Colonic mucosa (tissue), 4 donors: ENCODE data around the gene TMEM39B. TPM values are rescaled to one million over a fixed set of nuclear protein-coding genes. Genes with fewer than 3 reads are reported as not detected.
A peak's percentile ranks its signal among the peaks of the same experiment; 100 is the strongest.
"Not testable (repeated sequence)": the region's sequence is repeated elsewhere in the genome, so short reads cannot be mapped to it uniquely, and the experiment has no call there.

ENCODE experiments used
- DNase-seq: peaks from one replicate; pipeline ENCODE4 v3.0.0-alpha.2; 2020
- H3K27ac ChIP-seq: fragments of 200-600 bp; one replicate; pipeline ENCODE4 v1.8.0; 2021
- H3K27me3 ChIP-seq: fragments of 200-600 bp; one replicate; pipeline ENCODE4 v1.8.0; 2021
- H3K36me3 ChIP-seq: fragments of 200-600 bp; one replicate; pipeline ENCODE4 v1.8.0; 2021
- H3K4me1 ChIP-seq: fragments of 200-600 bp; one replicate; pipeline ENCODE4 v1.8.0; 2021; ENCODE audit warnings: mild to moderate bottlenecking
- H3K4me3 ChIP-seq: fragments of 200-600 bp; one replicate; pipeline ENCODE4 v1.8.0; 2021
- H3K9ac ChIP-seq, 2 donors: one replicate each; pipeline ENCODE4 v1.7.0; 2013; ENCODE audit warnings: control low read depth in 2 of 2, low read depth in 2 of 2, low read length in 2 of 2
- H3K9me3 ChIP-seq: fragments of 200-600 bp; one replicate; pipeline ENCODE4 v1.8.0; 2021
- CTCF ChIP-seq: fragments of 200-600 bp; IDR thresholded peaks from one replicate; pipeline ENCODE4 v1.8.0; 2022; ENCODE audit warnings: antibody characterized with exemption, mild to moderate bottlenecking
- intact Hi-C: fragments of 100-400 bp; cut with DNase I; formaldehyde crosslinking; loops from one replicate; pipeline ENCODE4 v1.14.1; 2022
- total RNA-seq, 2 donors: library from RNA; stranded (reverse); fragmentation: NEBNext Ultra II Directional in 1 of 2; extraction: Animal tissue kit (Norgen Biotek cat#: 25700) in 1 of 2; gene quantifications; one replicate each; pipeline ENCODE4 v1.2.1, GENCODE V29; 2021
- donor health status: healthy.
- donor health status: DM: no; HTN: no; CAD: no.
- donor health status: DM: no; HTN: no; CAD: no.

Gene TMEM39B
- total RNA-seq, 2 donors from 2014 or later = 12.3 to 18.2 TPM

DNA sequence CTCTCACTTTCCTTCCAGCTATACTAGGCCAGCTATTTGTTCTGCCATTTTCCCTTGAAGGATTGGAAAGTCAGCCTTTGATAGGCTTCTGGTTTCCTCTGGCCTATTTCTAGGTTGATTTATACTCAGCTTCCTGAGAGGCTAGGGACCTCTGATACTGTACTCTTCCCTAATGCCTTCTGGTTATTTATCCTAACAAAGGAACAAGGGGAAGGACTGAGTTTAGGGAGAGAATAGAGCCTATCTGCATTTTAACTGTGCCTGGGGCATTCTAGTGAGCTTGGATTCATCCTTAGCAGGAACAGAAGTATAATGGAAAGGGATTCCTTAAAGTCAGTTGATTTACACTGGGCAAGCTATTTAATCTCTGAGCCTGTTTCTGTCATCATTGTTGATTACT lies 11.8 kb upstream of the TMEM39B start:
- H3K9ac ChIP-seq = no peak overlapping the region
- no peak for TF ChIP-seq CTCF
- no peaks in the 10 kb centered on the region for H3K4me1 ChIP-seq
- no peak overlapping the region for H3K4me3 ChIP-seq
- no peak for DNase-seq
- intact Hi-C loops = loop anchor here (10.0 kb wide), 1 partner anchor 86 kb away; no protein-coding TSS in a partner anchor
- H3K27ac ChIP-seq = no peak overlapping the region
- H3K36me3 ChIP-seq = peaks cover 6% of the 10 kb centered on the region
- no peaks in the 10 kb centered on the region for H3K27me3 ChIP-seq
- no peaks in the 10 kb centered on the region for H3K9me3 ChIP-seq

GRCh38 chr1:32062867-32063230 lies 9.9 kb upstream of the TMEM39B start:
- Histone ChIP-seq H3K9me3 (no peaks in the 10 kb centered on the region), H3K27me3 (no peaks in the 10 kb centered on the region), H3K9ac (no peak overlapping the region), H3K4me3 (no peak overlapping the region), H3K4me1 (no peaks in the 10 kb centered on the region), H3K36me3 (peaks cover 6% of the 10 kb centered on the region), H3K27ac (no peak overlapping the region)
- intact Hi-C loops = loop anchor here (10.0 kb wide), 1 partner anchor 88 kb away; no protein-coding TSS in a partner anchor
- TF ChIP-seq CTCF = no peak
- DNase-seq = no peak

DNA sequence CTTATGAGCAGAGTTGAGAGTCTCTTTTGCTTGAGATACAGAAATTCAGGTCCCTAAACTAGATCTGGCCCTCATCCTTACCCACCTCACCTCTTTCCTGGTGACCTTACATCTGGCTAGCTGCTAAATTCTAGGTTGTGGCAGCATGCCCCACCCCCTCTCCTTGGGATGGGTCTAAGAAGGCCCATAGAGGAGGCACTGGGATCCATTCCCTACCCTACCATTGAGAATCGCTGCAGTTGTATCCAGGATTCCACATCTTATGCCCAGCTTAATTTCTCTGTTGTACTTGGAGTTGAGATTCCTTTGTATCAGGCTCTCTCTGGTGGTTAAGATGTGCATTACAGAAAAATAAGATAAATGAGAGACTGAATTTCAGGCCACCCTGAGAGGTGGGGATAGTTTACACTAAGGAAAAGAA lies 9.5 kb upstream of the TMEM39B start:
- Histone ChIP-seq H3K9ac (no peak overlapping the region), H3K27ac (no peak overlapping the region), H3K4me3 (no peak overlapping the region), H3K36me3 (peaks cover 6% of the 10 kb centered on the region), H3K9me3 (no peaks in the 10 kb centered on the region), H3K27me3 (no peaks in the 10 kb centered on the region), H3K4me1 (no peaks in the 10 kb centered on the region)
- intact Hi-C loops = loop anchor here (10.0 kb wide), 1 partner anchor 88 kb away; no protein-coding TSS in a partner anchor
- DNase-seq = no peak
- TF ChIP-seq CTCF = peak; percentile 34

- not testable (repeated sequence) for H3K36me3 ChIP-seq, H3K4me3 ChIP-seq, H3K9ac ChIP-seq, H3K27me3 ChIP-seq, H3K27ac ChIP-seq, DNase-seq, H3K9me3 ChIP-seq, H3K4me1 ChIP-seq
- intact Hi-C loops = loop anchor here (10.0 kb wide), 1 partner anchor 91 kb away; no protein-coding TSS in a partner anchor
These were observed 6.9 kb upstream of the TMEM39B start for GRCh38 chr1:32065613-32066488.

- intact Hi-C loops = loop anchor here (10.0 kb wide), 1 partner anchor 92 kb away; no protein-coding TSS in a partner anchor
- H3K4me1 ChIP-seq = no peaks in the 10 kb centered on the region
- peak; percentile 62 for DNase-seq
- no peak overlapping the region for H3K4me3 ChIP-seq
- no peak for TF ChIP-seq CTCF
- no peaks in the 10 kb centered on the region for H3K9me3 ChIP-seq
- no peaks in the 10 kb centered on the region for H3K36me3 ChIP-seq
- H3K27me3 ChIP-seq = no peaks in the 10 kb centered on the region
- no peak overlapping the region for H3K27ac ChIP-seq
- no peak overlapping the region for H3K9ac ChIP-seq
These were observed 6.3 kb upstream of the TMEM39B start for GRCh38 chr1:32066489-32066873.
